HUDEP-2 (cell line): ENCODE measurements around the gene TBCCD1.

ENCODE experiments used
- DNase-seq, 76 experiments: peaks; one replicate each; lab custom pipeline; 2025; ENCODE audit not compliant: unreplicated experiment in 76 of 76; lab: John Stamatoyannopoulos, UW

The TBCCD1 gene, protein sequence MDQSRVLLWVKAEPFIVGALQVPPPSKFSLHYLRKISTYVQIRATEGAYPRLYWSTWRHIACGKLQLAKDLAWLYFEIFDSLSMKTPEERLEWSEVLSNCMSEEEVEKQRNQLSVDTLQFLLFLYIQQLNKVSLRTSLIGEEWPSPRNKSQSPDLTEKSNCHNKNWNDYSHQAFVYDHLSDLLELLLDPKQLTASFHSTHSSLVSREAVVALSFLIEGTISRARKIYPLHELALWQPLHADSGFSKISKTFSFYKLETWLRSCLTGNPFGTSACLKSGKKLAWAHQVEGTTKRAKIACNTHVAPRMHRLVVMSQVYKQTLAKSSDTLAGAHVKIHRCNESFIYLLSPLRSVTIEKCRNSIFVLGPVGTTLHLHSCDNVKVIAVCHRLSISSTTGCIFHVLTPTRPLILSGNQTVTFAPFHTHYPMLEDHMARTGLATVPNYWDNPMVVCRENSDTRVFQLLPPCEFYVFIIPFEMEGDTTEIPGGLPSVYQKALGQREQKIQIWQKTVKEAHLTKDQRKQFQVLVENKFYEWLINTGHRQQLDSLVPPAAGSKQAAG

DNA sequence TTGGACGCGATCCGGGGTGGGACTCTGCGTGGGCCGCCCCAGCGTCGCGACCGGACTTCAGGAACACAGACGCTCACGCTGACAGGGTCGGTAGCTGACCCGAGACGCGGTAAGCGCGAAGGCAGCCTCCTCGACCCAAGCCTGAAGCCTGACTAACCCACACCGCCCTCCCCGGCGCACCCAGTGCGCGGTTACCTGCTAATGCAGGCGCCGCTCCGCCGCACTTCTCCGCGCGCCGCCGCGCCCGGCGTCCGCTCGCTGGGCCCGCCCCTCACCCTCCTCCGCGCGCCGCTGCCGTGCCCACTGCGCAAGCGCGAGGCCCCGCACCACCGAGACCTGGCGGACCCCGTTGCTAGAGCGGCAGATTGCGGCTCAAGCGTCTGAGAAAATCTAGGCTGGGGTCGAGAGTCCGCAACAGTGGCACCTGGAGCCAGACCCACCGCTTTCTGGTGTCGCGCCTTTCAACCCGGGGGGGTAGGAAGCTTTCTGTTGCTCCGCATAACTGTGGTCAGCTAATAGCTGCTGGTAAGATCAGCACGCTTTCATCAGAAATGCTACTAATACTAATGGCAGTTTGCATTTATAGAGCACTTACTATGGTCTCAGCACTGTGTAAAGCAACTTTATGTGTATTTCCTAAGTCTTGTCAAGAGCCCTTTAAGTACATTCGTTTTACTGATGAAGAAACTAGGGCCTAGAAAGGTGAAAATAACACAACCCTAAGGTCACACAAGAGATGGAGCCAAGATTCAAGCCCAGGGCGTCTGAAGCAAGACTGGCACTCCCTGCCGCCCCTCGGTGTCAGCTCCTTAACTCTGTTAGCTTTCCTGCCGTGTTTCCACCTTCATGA, at the start of gene TBCCD1:
Gene TBCCD1 (minus strand): TSS at position 268 of the 850 bp plus-strand sequence. CDS start 3,010 bp downstream, outside the sequence.
- peak in 75 of 76 experiments; percentile 17 to 97 (median 85) for DNase-seq

DNA sequence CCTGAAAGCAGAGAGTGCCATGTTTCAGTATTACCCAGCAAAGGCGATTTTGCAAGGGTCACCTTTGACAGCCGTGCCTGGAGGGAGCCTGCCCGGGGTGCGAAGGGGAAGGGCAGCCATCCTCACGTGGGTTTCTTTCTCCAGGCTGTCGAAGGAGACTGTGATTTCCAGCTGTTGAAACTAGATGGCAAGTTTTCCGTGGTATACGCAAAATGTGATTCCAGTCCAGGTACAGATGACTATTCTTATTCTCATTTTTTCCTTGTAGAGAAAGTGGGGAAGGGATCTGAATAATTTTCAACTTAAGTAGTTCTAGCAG, 49.1 kb upstream of the TBCCD1 start:
- no peak for DNase-seq

DNA sequence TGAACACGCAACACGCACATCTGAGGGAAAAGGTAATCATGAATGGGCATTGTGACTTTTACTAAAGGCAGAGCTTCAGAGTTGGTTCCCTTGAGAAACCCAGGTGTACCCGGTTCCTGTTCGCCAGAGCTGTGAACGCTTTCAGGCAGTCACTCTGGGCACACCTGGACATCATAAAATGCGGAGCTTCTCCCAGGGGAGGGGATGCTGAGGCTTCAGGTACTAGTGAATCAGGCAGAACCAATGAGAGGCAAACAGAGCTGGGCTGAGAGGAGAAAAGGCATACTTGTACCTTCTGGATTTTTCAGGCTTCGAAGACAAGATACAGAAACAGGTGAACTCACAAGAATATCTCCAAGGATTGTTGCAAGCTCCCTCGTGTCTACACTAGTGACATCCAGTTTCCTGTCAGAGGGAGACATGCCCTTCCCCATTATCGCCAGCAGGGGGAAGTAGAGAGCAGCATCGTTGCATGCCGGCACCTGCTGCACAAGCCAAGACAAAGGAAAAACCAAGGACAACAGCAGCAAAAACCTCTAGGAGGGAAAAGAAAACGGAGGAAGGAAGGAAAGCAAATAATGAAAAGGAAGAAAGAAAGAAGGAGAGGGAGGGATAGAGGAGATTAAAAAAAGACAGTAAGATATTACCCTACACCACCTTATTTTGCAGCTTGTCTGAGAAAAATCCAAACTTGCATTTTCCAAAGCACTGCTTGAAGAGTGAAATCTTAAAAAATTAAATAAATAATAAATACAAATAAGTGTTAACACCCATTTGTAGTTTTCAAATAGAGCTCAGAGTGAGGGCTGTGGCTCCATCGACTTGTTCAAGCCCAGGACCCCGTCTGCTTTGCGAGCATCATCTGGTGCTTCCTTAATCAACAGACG, 47.7 kb upstream of the TBCCD1 start:
- DNase-seq: peak in 66 of 76 experiments; percentile 3 to 80 (median 44)

DNA sequence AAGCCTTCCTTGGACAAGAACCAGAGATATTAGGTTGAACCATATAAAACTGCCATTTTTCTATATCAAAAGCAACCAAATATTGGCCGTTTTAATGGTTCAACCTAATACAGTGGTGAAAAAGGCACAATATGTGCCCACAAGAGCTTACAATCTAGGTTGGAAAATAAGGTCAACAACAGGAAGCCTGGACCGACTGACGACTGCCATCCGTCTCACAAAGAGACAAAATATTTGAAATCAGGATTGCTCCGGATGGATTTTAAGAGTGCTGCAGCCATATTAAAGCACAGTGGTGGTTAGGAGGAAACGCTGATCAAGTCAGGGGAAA, 47.1 kb upstream of the TBCCD1 start:
- DNase-seq: no peak

DNA sequence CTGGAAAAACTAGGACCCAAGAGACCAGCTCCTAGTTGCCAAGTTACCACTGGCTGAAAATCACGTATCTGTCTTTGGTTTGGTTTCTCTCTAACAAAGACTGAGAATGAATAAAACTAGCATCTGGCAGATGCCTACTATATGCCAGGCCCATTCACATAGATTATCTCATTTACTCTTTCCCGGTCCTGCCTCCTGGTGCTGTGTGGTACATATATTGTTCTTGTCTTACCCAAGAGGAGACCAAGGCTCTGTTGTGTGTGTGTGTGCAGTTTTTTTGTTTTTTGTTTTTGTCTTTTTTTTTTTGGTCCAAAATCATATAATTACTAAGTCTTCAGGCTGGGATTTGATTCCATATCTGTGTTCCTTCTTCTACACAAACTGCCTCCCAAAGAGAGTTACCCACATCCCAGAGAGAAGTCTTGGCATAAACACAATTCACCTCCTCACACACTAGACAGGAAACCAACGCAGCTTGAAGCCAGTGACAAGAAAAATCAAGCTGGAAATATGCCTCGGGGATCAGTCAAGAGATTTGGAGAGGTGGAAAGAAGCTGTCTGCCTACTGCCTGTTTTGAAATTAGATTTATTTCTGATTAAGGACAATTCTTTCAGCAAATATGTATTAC, 46.6 kb upstream of the TBCCD1 start:
- DNase-seq: no peak

DNA sequence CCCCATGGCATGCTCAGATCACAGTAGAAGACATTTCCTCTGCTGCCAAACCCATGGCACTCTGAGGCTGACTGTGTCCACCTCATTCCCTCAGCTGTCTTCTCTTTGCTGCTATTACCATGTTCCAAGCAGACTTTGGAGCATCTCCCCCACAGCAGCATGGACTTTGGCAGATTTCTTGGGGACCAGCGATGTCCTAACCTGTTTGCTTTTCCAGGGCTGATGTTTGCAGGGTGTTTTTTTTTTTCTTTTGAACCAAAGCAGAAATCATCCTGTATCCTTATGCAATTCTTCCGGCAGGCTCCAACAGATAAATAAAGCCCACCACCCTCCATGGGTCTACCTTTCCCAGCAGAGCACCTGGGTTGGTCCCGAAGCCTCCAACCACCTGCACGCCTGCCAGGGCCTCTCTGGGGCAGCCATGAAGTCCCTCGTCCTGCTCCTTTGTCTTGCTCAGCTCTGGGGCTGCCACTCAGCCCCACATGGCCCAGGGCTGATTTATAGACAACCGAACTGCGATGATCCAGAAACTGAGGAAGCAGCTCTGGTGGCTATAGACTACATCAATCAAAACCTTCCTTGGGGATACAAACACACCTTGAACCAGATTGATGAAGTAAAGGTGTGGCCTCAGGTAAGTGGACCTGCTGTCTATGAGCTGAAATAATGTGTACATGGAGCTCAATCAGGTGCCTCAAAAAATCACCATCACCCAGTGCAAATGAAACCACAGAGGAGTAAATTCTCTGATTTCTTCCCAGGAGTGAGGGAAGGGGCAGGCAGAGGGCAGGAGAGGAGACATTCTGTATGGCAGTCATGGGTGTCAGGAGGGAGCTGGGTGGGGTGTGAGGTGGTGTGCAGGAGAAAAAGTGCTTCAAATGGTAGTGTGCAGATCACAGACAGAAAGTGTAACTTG, 45.8 kb upstream of the TBCCD1 start, which contains the start of gene AHSG:
Gene AHSG (plus strand): TSS at position 340 of the 916 bp plus-strand sequence. CDS start 82 bp downstream, at position 422.
- no peak for DNase-seq

DNA sequence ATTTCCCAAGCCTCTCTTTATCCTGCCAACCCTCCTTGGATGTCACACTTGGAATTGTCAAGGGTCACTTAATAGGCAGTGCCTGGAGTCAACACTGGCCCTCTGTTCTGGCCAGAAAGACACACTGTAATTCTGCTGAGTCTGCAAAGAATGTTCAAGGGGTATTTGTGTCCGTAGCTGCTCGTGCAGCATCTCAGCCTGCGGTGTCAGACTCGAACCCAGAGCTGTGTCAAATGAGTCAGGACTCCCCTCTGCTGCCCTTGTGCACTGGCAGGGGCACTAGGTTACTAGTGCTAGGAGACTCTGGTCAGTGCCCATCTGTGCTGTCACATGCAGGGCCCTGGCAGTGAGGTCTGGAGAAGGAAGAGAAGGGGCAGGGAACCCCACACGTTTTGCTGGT, 44.9 kb upstream of the TBCCD1 start:
- no peak for DNase-seq

DNA sequence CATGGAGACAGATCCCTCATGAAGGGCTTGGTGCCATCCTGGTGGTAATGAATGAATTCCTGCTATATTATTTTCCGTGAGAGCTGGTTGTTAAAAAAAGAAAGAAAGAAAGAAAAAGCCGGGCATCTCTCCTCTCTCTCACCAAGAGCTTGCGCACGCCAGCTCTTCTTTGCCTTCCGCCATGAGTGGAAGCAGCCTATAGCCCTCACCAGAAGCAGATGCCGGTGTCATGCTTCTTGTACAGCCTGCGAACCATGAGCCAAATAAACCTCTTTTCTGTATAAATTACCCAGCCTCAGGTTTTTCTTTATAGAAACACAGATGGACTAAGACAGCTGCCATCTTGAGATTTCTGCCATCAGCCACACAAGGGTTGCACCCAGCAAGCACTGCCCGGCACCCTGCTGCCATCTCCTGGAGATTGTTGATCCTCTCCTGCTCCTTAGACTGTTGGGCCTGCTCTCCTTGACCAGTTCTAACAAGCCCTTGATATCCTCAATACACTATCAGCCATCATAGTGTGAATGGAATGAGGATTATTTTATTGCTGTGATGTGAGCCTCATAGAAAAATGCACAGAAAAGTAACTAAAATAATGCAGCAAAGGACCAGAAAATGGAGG, 42.2 kb upstream of the TBCCD1 start:
- peak in 23 of 76 experiments; percentile 2 to 41 (median 12) for DNase-seq

DNA sequence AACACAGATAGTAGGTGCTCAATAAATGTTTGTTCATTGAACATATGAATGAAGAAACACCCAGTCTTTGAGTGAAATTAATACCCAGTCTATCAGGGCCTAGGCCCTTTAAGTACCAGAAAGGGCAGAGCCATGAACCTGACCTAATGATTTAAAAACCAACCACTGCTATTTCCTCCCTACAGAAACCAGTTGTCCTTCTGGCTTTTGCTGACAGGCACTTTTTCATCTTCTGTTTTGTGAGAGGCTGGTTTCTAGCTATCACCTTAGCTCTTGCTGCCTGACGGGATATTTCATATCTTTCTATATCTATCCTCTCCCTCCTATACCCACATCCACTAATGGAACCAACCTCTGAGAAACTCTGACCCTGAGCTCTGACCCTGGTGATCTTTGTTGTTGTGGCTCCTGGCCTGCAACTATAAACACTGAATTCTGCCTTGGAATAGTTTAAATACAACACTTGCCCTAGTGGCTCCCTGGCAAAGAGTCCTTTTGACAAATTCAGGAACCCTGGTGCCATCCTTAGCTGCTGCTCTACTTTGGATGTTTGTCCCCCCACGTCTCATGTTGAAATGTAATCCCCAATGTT, 41.6 kb upstream of the TBCCD1 start:
- no peak for DNase-seq

DNA sequence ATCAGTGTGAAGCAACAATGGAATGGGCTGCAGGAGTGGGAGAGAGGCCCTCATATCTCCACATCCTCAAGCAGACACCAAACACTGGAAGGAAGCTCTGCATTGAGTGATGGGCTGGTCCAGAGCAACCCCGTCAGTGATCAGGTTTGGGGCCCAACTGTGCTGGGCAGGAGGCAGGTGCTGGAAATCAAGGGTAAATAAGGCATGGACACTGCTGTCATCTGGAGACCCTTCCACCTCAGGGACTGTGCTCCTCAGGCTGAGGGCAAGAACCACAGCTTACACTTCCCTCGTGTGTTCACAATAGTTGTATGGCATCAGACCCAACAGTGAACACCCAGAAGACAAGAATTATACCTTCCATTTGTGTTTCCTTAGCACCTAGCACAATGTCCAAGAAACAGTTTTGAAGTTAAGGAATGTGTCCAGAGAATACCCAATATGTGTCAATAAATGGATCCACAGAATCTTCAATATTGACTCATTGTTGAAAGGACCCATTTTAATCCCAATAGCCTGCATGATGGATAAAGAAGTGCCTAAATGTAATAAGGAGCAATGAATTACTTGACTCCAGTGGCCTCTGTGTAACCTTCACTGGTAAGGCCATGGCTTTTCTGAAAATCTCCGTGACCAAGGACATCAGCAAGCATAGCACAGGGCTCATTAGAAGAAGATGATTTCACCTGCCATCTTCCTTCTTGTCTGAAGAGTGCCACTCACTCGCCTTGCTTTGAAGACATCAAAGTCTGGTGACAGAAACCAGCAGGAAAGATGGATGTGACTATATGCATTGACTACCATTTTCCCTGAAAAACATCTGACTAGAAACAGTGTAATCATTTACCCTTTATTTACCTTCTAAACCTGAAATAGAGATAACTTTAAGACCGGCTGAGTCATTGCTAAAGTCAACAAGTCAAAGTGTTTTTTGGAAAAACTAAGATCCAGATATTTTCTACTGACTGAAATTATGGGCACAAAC, 38.7 kb upstream of the TBCCD1 start:
- no peak for DNase-seq

DNA sequence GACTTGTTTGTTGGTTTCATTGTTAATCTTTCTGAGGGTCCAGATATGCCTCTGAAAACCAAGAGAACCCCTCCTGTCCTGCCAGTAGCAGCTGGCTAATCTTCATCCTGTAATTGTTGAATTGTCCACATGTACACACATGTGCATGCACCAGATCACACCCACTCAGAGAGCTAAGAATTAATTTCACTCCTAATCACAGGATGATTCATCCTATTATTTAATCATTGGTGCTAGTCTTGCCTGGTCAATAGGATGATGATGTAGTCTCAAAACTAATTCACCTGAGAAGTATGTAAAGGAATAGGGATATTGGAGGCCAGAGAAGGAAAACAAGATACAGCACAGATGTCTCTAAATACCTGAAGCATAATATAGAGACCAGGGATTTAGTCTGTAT, 37.9 kb upstream of the TBCCD1 start:
- no peak for DNase-seq

DNA sequence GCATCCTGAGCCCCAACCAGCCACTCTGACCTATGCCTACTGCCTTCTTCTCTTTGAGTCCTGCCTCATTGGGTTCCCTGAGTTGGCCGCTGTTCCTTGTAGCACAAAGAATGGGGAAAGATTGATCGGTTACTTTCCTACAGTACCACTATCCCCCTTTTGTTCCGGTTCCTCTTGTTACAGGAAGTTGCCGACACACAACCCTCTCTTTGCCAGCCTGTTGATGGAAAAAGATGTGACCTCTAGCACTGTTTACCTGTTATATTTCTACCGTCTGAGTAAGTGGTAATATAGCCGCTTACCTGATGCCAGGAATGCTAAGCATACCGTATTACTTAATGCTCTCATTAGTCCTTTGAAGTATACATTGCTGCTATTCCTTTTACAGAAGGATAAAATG, 36.0 kb upstream of the TBCCD1 start:
- no peak for DNase-seq

DNA sequence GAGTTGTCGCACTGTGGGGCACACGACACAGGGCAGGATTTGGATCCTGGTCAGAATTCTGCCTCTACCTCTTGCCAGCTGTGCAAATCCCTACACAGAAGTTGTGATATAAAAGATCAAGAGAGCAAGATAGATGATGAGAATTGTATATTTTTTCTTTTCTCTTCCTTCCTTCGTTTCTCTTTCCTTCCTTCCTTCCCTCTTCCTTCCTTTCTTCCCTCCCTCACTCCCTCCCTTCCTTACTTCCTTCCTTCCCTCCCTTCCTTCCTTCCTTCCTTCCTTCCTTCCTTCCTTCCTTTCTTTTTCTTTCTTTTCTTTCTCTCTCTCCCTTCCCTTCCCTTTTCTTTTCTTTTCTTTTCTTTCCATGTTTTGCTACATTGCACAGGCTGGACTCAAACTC, 33.8 kb upstream of the TBCCD1 start:
- DNase-seq: no peak

DNA sequence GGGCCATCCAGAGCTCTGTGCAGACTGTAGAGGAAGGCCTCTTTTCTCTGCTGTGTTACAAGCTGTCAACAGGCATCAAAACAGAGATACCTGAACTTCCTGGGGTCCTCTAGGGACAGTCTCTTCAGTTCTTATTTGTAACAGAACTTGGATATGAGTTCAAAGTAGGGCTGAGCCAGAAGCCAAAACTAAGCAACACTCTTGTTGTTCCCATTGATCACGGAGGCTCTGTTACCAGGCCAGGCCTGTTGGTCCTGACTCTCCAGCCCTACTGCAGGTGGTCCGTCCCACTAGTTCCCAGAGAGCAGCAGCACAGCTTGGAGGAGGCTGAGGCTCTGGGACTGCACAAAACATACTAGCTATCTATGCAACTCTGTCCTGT, 32.6 kb upstream of the TBCCD1 start:
- DNase-seq: no peak

DNA sequence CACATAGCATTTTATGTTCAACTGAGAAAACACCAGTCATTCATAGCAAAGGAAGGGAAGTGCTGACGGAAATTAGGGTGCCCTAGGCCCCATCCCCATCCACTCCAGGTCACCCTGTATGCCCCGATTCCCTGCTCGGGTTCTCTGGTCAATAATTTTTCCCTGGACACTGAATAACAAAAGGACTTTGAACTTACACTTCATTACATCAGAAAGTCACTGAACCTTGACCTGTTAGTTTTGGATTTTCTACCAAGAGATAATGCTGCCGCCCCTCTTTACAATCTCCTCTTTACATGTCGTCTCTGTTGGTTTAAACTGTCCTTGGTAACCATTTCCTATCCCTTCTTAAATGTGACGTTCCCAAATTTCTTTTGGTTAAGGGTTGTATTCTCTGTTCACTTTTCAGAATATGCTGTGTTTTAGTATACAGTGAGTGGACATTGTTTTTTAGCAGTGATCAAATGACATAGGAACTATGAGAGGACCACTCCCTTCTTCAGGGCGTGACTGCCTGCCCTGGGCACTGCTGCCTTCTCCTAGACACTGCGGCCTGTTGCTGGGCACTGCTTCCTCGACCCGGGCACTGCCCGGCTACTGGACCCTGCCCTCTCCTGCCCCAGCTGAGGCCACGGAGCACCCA, 32.1 kb upstream of the TBCCD1 start:
- DNase-seq: no peak

DNA sequence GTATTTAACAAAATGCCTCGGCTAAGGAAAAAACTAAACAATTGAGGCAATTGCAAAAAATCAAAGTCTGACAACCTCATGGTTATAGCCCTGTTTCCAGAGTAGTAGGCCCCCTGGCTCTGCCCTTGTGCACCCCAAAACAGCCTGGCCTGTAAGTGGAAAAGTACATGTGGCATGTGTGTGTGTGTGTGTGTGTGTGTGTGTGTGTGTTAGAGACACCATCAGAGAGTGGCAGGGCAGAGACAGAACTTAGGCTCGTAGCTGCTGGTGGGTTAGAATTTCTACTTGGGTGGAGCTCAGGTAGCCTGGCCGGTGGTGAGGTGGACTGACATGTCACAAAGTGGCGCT, 31.6 kb upstream of the TBCCD1 start:
- DNase-seq: no peak
